ENCODE measurements around the gene RNF225. TPM values are rescaled to one million over a fixed set of nuclear protein-coding genes. Genes with fewer than 3 reads are reported as not detected.

RNF225 gene
- total and polyA plus RNA-seq, 9 of the 15 experiments (the other 6 are each of a cell fraction or from before 2014, with no cell fraction given) = 0.33 TPM; not detected in 8

DNA sequence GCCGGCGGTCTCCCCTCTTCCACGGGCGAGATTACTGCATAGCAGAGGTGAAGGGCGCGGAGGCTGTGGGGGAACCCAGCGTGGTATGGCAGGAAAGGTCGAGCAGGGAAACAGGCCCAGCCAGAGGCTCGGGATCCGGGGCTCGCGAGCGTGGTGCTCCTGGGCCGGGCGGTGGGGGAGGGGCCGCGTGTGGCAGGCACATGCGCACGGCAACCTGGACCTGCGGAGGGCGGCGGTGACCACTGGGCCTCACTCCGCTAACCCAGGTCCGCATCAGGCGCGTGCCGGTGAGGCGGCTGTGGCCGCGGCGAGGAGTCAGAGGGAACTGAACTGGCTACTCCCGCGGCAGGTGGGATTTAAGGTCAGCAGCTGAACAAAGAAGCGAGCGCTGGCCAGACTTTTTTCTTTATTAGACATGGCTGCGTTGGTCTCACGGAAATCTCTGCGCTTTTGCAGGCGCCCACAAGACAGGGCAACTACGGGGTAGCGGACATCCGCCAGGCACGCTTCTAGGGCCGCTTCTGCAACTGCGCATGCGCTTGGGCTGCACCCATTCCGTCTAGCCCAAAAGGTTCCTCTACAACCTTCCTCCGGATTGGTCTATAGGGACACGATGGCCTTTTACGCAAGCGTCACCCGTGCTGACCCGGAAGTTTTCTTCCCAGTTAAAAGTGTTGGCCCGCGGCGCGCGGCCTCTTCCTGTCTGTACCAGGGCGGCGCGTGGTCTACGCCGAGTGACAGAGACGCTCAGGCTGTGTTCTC lies 8.7 kb upstream of the RNF225 start, which contains the start of gene RPS5 (continued):
- peak; percentile 96 for TF ChIP-seq MGA (IDR thresholded peaks at IDR 0.05)
- TF ChIP-seq BDP1 (IDR thresholded peaks at IDR 0.05; ENCODE audit: insufficient read depth, insufficient read length) = no peak
- TF ChIP-seq ZNF589 (CRISPR knock-in tag; IDR thresholded peaks at IDR 0.05; ENCODE audit: low read depth) = no peak
- no peak; a peak in 1 of 4 replicates for TF ChIP-seq RAD21 (CRISPR knock-in tag; conservative IDR thresholded peaks at IDR 0.05 in 1 of 2, IDR thresholded peaks at IDR 0.05 in 1 of 2)
- TF ChIP-seq, protein P1, sequence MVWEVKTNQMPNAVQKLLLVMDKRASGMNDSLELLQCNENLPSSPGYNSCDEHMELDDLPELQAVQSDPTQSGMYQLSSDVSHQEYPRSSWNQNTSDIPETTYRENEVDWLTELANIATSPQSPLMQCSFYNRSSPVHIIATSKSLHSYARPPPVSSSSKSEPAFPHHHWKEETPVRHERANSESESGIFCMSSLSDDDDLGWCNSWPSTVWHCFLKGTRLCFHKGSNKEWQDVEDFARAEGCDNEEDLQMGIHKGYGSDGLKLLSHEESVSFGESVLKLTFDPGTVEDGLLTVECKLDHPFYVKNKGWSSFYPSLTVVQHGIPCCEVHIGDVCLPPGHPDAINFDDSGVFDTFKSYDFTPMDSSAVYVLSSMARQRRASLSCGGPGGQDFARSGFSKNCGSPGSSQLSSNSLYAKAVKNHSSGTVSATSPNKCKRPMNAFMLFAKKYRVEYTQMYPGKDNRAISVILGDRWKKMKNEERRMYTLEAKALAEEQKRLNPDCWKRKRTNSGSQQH (CRISPR knock-in tag; IDR thresholded peaks at IDR 0.05) = no peak
- no peak for TF ChIP-seq FOXP4 (CRISPR knock-in tag; IDR thresholded peaks at IDR 0.05; ENCODE audit: borderline replicate concordance)
- no peak for TF ChIP-seq ZNF146 (CRISPR knock-in tag; IDR thresholded peaks at IDR 0.05; ENCODE audit: unreplicated experiment)
- TF ChIP-seq SMARCE1 (IDR thresholded peaks at IDR 0.05) = no peak
- no peak for TF ChIP-seq ZNF79 (CRISPR knock-in tag; IDR thresholded peaks at IDR 0.05; ENCODE audit: low read depth)
- TF ChIP-seq GTF2A2 (tag; IDR thresholded peaks at IDR 0.05) = no peak
- no peak for TF ChIP-seq CCAR2 (IDR thresholded peaks at IDR 0.05; ENCODE audit: low read depth, low read length)
- TF ChIP-seq GATAD2A (IDR thresholded peaks at IDR 0.05) = no peak
- TF ChIP-seq ERF (CRISPR knock-in tag; IDR thresholded peaks at IDR 0.05) = peak; percentile 85; the same call in 1 of the 2 replicates
